ENCODE results near the gene ZNF841.
"Not testable (repeated sequence)": the region's sequence is repeated elsewhere in the genome, so short reads cannot be mapped to it uniquely, and the experiment has no call there.

Gene ZNF841

DNA sequence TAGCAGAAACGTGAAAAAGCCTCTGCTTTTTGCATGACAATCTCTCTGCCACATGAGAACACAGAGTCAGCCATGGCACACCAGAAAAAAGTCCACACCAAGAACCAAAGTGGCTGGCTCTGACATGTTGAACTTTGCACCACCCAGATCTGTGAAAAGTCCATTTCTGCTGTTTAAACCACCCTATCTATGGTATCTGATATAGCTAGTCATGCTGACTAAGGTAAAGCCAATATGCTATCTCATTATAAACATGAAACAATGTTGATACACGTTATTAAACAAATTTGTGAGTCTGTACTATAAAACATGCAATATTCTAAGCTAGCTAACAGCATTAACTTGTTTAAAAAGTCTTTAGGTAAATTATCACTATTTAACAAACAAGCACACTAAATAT is 25.9 kb downstream of the ZNF841 start:
- DNase-seq (ENCODE audit: low spot score) (no peak), FAIRE-seq (no peak)

DNA sequence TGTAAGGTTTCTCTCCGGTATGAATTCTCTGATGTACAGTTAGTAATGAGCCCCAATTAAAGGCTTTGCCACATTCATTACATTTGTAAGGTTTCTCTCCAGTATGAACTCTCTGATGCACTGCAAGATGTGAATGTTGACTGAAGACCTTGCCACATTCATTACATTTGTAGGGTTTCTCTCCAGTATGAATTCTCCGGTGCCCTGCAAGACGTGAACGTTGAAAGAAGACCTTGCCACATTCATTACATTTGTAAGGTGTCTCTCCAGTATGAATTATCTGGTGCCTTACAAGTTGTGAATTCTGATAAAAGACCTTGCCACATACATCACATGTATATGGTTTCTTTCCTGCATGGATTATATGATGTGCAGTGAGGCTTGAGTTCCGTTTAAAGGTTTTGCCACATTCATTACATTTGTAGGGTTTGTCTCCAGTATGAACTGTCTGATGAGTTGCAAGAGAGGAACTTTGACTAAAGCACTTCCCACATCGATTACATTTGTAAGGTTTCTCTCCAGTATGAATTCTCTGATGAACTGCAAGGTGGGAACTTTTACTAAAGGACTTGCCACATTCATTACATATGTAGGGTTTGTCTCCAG is 29.2 kb downstream of the ZNF841 start:
- FAIRE-seq (no peak), DNase-seq (ENCODE audit: low spot score) (no peak)

DNA sequence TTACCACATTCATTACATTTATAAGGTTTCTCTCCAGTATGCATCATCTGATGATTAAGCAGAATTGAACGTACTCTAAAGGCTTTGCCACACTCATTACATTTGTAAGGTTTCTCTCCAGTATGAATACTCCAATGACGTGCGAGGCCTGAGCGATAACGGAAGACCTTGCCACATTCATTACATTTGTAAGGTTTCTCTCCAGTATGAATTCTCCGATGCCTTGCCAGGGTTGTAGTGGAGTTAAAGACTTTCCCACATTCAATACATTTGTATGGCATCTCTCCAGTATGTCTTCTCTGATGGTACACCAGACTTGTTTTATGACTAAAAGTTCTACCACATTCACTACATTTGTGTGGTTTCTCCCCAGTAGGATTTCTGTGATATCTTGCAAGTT is 30.2 kb downstream of the ZNF841 start:
- no peak for DNase-seq (ENCODE audit: low spot score)
- FAIRE-seq: no peak

DNA sequence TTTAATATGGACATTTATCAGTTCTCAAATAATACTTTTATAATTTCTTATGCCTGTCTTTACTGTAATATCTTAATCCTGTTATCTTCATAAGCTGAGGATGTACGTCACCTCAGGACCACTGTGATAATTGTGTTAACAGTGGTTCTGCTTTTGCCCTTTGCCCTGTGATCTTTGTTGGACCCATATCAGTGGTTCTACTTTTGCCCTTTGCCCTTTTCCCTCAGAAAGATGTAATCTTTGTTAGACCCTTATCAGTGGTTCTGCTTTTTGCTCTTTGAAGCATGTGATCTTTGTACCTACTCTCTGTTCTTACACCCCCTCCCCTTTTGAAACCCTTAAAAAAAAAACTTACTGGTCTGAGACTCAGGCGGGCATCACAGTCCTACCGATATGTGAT is 39.1 kb downstream of the ZNF841 start:
- DNase-seq (ENCODE audit: low spot score); FAIRE-seq: not testable (repeated sequence)

DNA sequence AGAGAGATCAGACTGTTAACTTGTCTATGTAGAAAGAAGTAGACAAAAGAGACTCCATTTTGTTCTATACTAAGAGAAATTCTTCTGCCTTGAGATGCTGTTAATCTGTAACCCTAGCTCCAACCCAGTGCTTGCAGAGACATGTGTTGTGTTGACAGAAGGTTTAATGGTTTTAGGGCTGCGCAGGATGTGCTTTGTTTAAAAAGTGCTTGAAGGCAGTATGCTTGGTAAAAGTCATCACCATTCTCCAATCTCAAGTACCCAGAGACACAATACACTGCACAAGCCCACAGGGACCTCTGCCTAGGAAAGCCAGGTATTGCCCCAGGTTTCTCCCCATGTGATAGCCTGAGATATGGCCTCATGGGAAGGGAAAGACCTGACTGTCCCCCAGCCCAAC is 43.8 kb downstream of the ZNF841 start:
- not testable (repeated sequence) for FAIRE-seq

DNA sequence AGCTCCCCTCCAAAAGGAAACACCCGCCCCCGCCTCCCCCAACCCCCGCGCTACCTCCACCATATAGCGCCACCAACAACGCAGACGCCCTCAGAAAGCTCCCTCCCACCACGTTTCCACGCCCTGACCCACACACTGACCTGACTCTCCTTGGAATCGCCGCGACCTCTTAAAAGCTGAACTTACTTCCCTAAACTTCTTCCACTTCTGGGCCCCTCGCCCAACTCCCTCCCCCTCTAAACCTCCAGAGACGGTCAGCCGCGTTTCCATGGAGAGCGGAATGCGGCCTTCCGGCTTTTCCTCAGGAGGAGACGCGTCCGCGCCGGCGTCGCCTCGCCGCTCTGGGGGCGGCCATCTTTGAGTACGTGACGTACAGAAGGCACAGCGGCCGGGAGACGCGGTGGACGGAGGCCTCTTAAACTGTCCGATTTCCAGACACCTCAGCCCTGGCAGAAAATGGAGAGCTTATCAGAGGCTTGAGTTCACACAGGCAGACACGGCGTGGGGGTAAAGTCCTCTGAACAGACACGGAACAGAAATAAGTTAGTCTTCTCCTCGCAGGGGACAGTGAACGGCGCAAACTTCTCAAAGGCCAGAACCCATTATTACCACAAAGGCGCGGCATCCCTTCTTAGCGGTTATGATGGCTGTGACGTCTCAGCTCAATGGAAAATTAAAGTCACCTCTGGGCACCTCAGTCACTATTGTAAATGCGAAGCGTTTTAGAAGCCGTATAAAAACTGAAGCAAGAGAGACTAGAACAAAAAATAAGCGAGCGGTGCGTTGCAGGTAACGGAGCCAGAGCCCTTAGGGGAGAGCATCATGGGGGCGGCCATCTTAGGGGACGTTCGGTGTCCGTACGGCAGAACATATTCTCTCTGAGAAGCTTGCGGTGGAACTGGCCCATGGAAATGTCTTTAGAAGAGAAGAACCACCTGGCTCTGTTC is 46.7 kb downstream of the ZNF841 start, which contains the start of gene ZNF432:
Gene ZNF432 (minus strand): TSS at position 284 of the 947 bp plus-strand sequence. CDS start 1,970 bp downstream, outside the sequence.
- peak; percentile 42 for DNase-seq (ENCODE audit: low spot score)
- no peak for FAIRE-seq

More for the DNA sequence above, 43.8 kb downstream of the ZNF841 start:
- DNase-seq (ENCODE audit: low spot score): not testable (repeated sequence)

DNA sequence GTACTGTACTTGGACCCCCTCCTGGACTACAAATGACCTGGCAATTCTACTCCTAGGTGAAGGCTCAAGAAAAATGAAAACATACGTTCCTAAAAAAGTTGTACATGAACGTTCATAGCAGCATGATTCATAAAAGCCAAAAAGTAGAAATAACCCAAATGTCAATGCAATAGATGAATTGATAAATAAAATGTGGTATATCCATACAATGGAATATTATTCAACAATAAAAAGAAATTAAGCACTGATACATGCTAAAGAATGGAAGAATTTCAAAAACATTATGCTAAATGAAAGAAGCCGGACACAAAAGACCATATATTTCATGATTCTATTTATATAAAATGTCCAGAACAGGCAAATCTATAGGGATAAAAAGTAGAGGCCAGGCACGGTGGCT is 56.4 kb downstream of the ZNF841 start:
- DNase-seq (ENCODE audit: low spot score) (no peak), FAIRE-seq (no peak)

DNA sequence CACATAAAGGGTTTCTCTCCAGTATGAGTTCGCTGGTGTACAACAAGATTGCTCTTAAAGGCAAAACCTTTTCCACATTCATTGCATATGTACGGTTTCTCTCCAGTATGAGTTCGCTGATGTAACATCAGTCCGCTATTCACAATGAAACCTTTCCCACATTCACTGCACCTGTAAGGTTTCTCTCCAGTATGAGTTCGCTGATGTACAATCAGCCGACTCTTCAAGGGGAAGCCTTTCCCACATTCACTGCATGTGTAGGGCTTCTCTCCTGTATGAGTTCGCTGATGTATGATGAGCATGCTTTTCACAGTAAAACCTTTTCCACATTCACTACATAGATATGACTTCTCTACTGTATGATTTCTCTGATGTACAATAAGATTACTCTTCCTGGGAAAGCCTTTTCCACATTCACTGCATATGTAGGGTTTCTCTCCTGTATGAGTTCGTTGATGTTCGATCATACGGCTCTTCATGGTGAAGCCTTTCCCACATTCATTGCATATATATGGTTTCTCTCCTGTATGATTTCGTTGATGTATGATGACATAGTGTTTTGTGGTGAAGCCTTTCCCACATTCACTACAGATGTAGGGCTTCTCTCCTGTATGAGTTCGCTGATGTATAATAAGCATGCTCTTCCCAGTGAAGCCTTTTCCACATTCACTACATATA is 61.4 kb downstream of the ZNF841 start:
- FAIRE-seq (no peak), DNase-seq (ENCODE audit: low spot score) (no peak)

DNA sequence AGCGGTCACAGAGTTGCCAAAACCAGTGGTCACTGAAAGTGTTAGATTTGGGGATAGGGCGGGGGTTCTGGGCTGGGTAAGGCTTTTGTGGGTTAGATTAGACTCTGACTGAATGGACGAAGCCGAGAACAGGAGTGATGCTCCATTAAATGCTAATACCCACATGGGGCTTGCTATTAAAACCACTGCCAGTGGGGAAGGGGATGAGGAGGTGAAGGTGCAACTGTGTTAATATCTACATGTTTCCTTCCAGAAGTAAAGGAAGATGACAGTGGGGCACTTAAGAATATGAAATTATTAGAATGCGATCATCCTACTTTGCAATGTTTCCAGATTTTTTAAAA is 66.8 kb downstream of the ZNF841 start:
- FAIRE-seq (no peak), DNase-seq (ENCODE audit: low spot score) (no peak)

DNA sequence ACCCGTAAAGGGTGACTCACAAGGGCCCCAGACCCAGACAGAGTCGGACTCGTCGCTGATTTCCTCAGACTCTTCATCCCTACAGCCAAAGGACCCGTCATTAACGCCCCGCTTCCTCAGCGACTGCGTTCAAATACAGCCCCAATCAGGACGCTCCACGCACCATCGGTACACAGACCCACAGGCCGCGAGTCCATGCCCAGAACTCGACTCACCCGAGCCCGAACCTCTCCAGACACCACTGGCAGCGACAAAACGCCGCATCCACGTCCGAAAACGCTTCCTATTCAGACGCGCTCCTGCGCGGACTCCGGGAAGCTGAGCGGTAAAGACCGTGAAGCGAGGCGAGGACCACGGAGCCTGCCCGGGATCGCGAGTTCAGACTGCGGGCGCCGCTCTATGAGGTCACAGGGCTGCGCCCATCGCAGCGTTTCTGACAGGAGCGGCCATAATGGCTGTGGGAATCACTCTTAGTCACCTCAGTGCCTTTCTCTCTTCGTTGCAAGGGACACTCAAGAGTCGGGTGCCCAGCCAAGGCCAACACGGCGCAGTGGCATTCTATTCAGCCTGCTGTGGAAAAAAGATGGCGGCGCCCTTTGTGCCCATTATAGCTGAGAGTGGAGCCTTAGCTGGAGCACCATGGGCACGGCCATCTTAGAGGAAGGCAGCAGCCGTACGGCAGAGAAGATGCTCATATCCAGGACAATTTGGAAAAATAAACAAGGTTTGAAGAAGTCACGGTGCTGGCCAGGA is 67.4 kb downstream of the ZNF841 start, which contains the start of gene ZNF614:
Gene ZNF614 (minus strand): TSS at position 353 of the 753 bp plus-strand sequence. CDS start 2,634 bp downstream, outside the sequence.
- FAIRE-seq (peak; percentile 7), DNase-seq (ENCODE audit: low spot score) (peak; percentile 74)

DNA sequence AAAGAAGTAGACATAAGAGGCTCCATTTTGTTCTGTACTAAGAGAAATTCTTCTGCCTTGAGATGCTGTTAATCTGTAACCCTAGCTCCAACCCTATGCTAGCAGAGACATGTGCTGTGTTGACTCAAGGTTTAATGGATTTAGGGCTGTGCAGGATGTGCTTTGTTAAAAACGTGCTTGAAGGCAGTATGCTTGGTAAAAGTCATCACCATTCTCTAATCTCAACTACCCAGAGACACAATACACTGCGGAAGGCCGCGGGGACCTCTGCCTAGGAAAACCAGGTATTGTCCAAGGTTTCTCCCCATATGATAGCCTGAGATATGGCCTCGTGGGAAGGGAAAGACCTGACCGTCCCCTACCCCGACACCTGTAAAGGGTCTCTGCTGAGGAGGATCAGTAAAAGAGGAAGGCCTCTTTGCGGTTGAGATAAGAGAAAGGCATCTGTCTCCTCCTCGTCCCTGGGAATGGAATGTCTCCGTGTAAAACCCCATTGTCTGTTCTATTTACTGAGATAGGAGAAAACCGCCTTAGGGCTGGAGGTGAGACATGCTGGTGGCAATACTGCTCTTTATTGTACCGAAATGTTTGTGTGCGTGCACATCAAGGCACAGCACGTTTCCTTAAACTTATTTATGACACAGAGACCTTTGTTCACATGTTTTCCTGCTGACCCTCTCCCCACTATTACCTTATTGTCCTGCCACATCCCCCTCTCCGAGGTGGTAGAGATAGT is 69.1 kb downstream of the ZNF841 start:
- DNase-seq (ENCODE audit: low spot score); FAIRE-seq: not testable (repeated sequence)

DNA sequence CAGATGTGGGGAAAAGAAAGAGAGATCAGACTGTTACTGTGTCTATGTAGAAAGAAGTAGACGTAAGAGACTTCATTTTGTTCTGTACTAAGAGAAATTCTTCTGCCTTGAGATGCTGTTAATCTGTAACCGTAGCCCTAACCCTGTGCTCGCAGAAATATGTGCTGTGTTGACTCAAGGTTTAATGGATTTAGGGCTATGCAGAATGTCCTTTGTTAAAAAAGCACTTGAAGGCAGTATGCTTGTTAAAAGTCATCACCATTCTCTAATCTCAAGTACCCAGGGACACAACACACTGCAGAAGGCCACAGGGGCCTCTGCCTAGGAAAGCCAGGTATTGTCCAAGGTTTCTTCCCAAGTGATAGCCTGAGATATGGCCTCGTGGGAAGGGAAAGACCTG is 71.1 kb downstream of the ZNF841 start:
- not testable (repeated sequence) for DNase-seq (ENCODE audit: low spot score); FAIRE-seq

DNA sequence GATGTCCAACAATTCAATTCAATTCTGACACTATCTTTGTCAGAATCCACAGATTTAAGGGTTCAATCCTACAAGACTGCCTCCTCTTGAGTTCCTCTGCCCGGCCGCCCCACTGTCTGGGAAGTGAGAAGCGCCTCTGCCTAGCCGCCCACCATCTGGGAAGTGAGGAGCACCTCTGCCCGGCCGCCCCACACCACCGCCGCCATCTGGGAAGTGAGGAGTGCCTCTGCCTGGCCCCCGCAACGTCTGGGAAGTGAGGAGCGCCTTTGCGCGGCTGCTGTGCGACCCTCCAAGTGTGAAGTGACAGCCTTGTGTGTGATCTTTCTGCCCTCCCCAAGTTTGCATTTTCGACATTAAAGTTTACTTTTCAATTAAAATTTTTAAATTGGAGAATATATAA is 73.4 kb downstream of the ZNF841 start:
- FAIRE-seq: no peak
- DNase-seq (ENCODE audit: low spot score): no peak

DNA sequence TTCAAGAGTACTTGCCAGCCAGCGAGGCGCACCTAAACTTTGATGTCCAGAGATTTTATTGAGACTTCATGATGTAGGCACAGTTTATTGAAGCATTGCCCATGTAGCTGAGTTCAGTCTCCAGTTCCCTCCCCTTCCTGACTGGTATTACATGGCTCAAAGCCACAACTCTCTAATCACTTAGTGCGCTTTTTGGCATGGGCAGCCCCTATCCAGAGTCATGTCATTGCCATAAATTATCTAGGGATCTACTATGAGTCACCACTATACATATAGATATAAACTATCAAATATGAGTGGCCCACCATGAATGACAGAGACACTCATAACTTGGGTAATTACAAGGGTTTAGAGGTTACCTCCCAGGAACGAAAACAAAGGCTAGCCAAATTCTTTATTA is 75.1 kb downstream of the ZNF841 start:
- FAIRE-seq (no peak), DNase-seq (ENCODE audit: low spot score) (no peak)

Data from RCC 7860 (cell line).